HUES64 (cell line): ENCODE results near the gene BBS9.

Experiments
- H3K27ac ChIP-seq: 2 replicates; pipeline ENCODE4 v1.7.0; 2013; ENCODE audit warnings: low read depth, low read length, inconsistent platforms
- H3K27me3 ChIP-seq: 2 replicates; pipeline ENCODE4 v1.6.1; 2013; ENCODE audit warnings: mild to moderate bottlenecking, low read length; ENCODE audit not compliant: insufficient read depth
- H3K36me3 ChIP-seq: 2 replicates; pipeline ENCODE4 v1.6.1; 2013; ENCODE audit warnings: mild to moderate bottlenecking, low read length; ENCODE audit not compliant: insufficient read depth
- H3K4me1 ChIP-seq: 2 replicates; pipeline ENCODE4 v1.6.1; 2013; ENCODE audit warnings: mild to moderate bottlenecking, low read length, moderate library complexity; ENCODE audit not compliant: insufficient read depth
- H3K4me3 ChIP-seq: 2 replicates; pipeline ENCODE4 v1.5.1; 2013; ENCODE audit warnings: mild to moderate bottlenecking, low read length, moderate library complexity
- H3K9ac ChIP-seq: 2 replicates; pipeline ENCODE4 v1.6.1; 2013; ENCODE audit warnings: mild to moderate bottlenecking, low read depth, low read length
- H3K9me3 ChIP-seq: 2 replicates; pipeline ENCODE4 v1.6.1; 2013; ENCODE audit warnings: low read depth, low read length; ENCODE audit not compliant: insufficient read depth
- WGBS: fragments of 150-250, 120-280 bp; methylation state at CpG from one replicate; pipeline ENCODE4 v1.1.7; 2013; ENCODE audit warnings: missing lambda C conversion rate; 5-methylcytosine and 5-hydroxymethylcytosine counted together

Gene BBS9

GRCh38 chr7:33356336-33356735 lies 227.0 kb downstream of the BBS9 start:
- WGBS = 100% methylated on average over 2 of the region's 2 CpGs
- no peaks in the 10 kb centered on the region for H3K27me3 ChIP-seq
- no peaks in the 10 kb centered on the region for H3K9me3 ChIP-seq

GRCh38 chr7:33357846-33358245 lies 228.5 kb downstream of the BBS9 start:
- WGBS = 94% methylated on average over 2 of the region's 2 CpGs
- H3K4me1 ChIP-seq = peaks cover 21% of the 10 kb centered on the region

More at GRCh38 chr7:33356336-33356735, 227.0 kb downstream of the BBS9 start:
- no peak overlapping the region for H3K27ac ChIP-seq
- H3K4me1 ChIP-seq = peaks cover 28% of the 10 kb centered on the region
- H3K36me3 ChIP-seq = no peaks in the 10 kb centered on the region
- no peak overlapping the region for H3K9ac ChIP-seq
- H3K4me3 ChIP-seq = no peak overlapping the region

GRCh38 chr7:33369888-33370287 lies 240.5 kb downstream of the BBS9 start:
- no peak overlapping the region for H3K9ac ChIP-seq
- H3K27me3 ChIP-seq = no peaks in the 10 kb centered on the region
- 93% methylated on average over 2 of the region's 3 CpGs for WGBS
- no peak overlapping the region for H3K4me3 ChIP-seq
- no peaks in the 10 kb centered on the region for H3K9me3 ChIP-seq
- 0 out of 2 replicates have a peak, but pooled peaks cover 4% of the 10 kb centered on the region for H3K4me1 ChIP-seq
- H3K36me3 ChIP-seq = peaks cover 8% of the 10 kb centered on the region; the same call in 1 of the 2 replicates
- H3K27ac ChIP-seq = no peak overlapping the region

More at GRCh38 chr7:33357846-33358245, 228.5 kb downstream of the BBS9 start:
- H3K9ac ChIP-seq = no peak overlapping the region
- no peak overlapping the region for H3K27ac ChIP-seq
- no peaks in the 10 kb centered on the region for H3K27me3 ChIP-seq
- H3K4me3 ChIP-seq = no peak overlapping the region
- no peaks in the 10 kb centered on the region for H3K9me3 ChIP-seq
- H3K36me3 ChIP-seq = no peaks in the 10 kb centered on the region

GRCh38 chr7:33373195-33373594 lies 243.8 kb downstream of the BBS9 start:
- peaks cover 5% of the 10 kb centered on the region; the same call in 1 of the 2 replicates for H3K36me3 ChIP-seq
- no peaks in the 10 kb centered on the region for H3K9me3 ChIP-seq
- no peak overlapping the region for H3K4me3 ChIP-seq
- H3K4me1 ChIP-seq = 0 out of 2 replicates have a peak, but pooled peaks cover 4% of the 10 kb centered on the region
- WGBS = 100% methylated on average over 3 of the region's 3 CpGs
- H3K27me3 ChIP-seq = no peaks in the 10 kb centered on the region
- no peak overlapping the region for H3K27ac ChIP-seq
- no peak overlapping the region for H3K9ac ChIP-seq

GRCh38 chr7:33379891-33380525 lies 250.6 kb downstream of the BBS9 start:
- no peak overlapping the region for H3K9ac ChIP-seq
- no peaks in the 10 kb centered on the region for H3K4me1 ChIP-seq
- H3K9me3 ChIP-seq = no peaks in the 10 kb centered on the region
- peaks cover 12% of the 10 kb centered on the region; the same call in 1 of the 2 replicates for H3K36me3 ChIP-seq
- no peak overlapping the region for H3K27ac ChIP-seq
- H3K27me3 ChIP-seq = no peaks in the 10 kb centered on the region
- no peak overlapping the region for H3K4me3 ChIP-seq
- 95% methylated on average over 4 of the region's 4 CpGs for WGBS

GRCh38 chr7:33388332-33388731 lies 259.0 kb downstream of the BBS9 start:
- no peaks in the 10 kb centered on the region for H3K27me3 ChIP-seq
- H3K9me3 ChIP-seq = no peaks in the 10 kb centered on the region
- no peaks in the 10 kb centered on the region for H3K4me1 ChIP-seq
- H3K4me3 ChIP-seq = no peak overlapping the region
- H3K9ac ChIP-seq = no peak overlapping the region
- 100% methylated on average over 2 of the region's 3 CpGs for WGBS
- peaks cover 10% of the 10 kb centered on the region; the same call in 1 of the 2 replicates for H3K36me3 ChIP-seq
- H3K27ac ChIP-seq = no peak overlapping the region

GRCh38 chr7:33392148-33392547 lies 262.8 kb downstream of the BBS9 start:
- Histone ChIP-seq H3K9ac (no peak overlapping the region), H3K4me1 (peaks cover 15% of the 10 kb centered on the region; the same call in 1 of the 2 replicates), H3K9me3 (no peaks in the 10 kb centered on the region), H3K27me3 (no peaks in the 10 kb centered on the region), H3K36me3 (peaks cover 6% of the 10 kb centered on the region; the same call in 1 of the 2 replicates), H3K27ac (no peak overlapping the region), H3K4me3 (no peak overlapping the region)
- WGBS = 89% methylated on average over 1 of the region's 1 CpG

GRCh38 chr7:33393770-33394169 lies 264.4 kb downstream of the BBS9 start:
- Histone ChIP-seq H3K4me1 (peaks cover 15% of the 10 kb centered on the region; the same call in 1 of the 2 replicates), H3K4me3 (no peak overlapping the region), H3K36me3 (no peaks in the 10 kb centered on the region), H3K9me3 (no peaks in the 10 kb centered on the region), H3K9ac (no peak overlapping the region), H3K27ac (no peak overlapping the region), H3K27me3 (no peaks in the 10 kb centered on the region)

GRCh38 chr7:33395340-33395739 lies 266.0 kb downstream of the BBS9 start:
- Histone ChIP-seq H3K4me1 (peaks cover 15% of the 10 kb centered on the region; the same call in 1 of the 2 replicates), H3K9ac (no peak overlapping the region), H3K27me3 (no peaks in the 10 kb centered on the region), H3K36me3 (no peaks in the 10 kb centered on the region), H3K4me3 (no peak overlapping the region), H3K9me3 (no peaks in the 10 kb centered on the region), H3K27ac (no peak overlapping the region)

GRCh38 chr7:33399528-33400213 lies 270.3 kb downstream of the BBS9 start:
- no peak overlapping the region for H3K9ac ChIP-seq
- no peak overlapping the region for H3K4me3 ChIP-seq
- H3K36me3 ChIP-seq = no peaks in the 10 kb centered on the region
- H3K4me1 ChIP-seq = peaks cover 15% of the 10 kb centered on the region; the same call in 1 of the 2 replicates
- peaks cover 4% of the 10 kb centered on the region; the same call in 1 of the 2 replicates for H3K9me3 ChIP-seq
- H3K27me3 ChIP-seq = no peaks in the 10 kb centered on the region
- WGBS = 94% methylated on average over 3 of the region's 3 CpGs
- H3K27ac ChIP-seq = no peak overlapping the region

GRCh38 chr7:33400214-33400538 lies 270.8 kb downstream of the BBS9 start:
- H3K9ac ChIP-seq = no peak overlapping the region
- no CpG with 5 or more reads among the region's 1 CpG for WGBS

More at GRCh38 chr7:33400214-33400538, 270.8 kb downstream of the BBS9 start:
- no peaks in the 10 kb centered on the region for H3K27me3 ChIP-seq
- H3K4me1 ChIP-seq = peaks cover 11% of the 10 kb centered on the region; the same call in 1 of the 2 replicates
- H3K27ac ChIP-seq = no peak overlapping the region
- H3K4me3 ChIP-seq = no peak overlapping the region
- H3K9me3 ChIP-seq = peaks cover 4% of the 10 kb centered on the region; the same call in 1 of the 2 replicates
- no peaks in the 10 kb centered on the region for H3K36me3 ChIP-seq
